MCF 10A (cell line): ENCODE measurements around the gene ETV2. TPM values are rescaled to one million over a fixed set of nuclear protein-coding genes. Genes with fewer than 3 reads are reported as not detected.

Source experiments
- BruUV-seq: library from RNA; stranded (reverse); fragments of 400-500 nt; replicated peaks from 2 replicates; lab custom pipeline; 2021; lab: Mats Ljungman, UMichigan
- CTCF ChIA-PET: fragments of 300-600 bp; sonication (Branson Sonifier 250); formaldehyde crosslinking; extraction: SDS; loops from one replicate; lab custom pipeline; 2021; ENCODE audit warnings: antibody characterized with exemption, inconsistent platforms; lab: Yijun Ruan, JAX
- POLR2A ChIA-PET: fragments of 300-600, 350-650 bp; sonication (Branson Sonifier 250); formaldehyde crosslinking; extraction: SDS; loops from one replicate; lab custom pipeline; 2020; ENCODE audit warnings: antibody characterized with exemption, inconsistent platforms; lab: Yijun Ruan, JAX
- DNase-seq: peaks from one replicate; pipeline ENCODE4 v3.0.0-alpha.2; 2018; ENCODE audit not compliant: unreplicated experiment
- H3K27ac Mint-ChIP-seq: one replicate; pipeline ENCODE4 v1.8.0; 2022; ENCODE audit warnings: mild to moderate bottlenecking, low read depth, mixed read lengths; ENCODE audit not compliant: unreplicated experiment
- H3K27me3 Mint-ChIP-seq: one replicate; pipeline ENCODE4 v1.8.0; 2022; ENCODE audit warnings: mixed read lengths; ENCODE audit not compliant: insufficient read depth, unreplicated experiment
- H3K36me3 Mint-ChIP-seq: one replicate; pipeline ENCODE4 v1.8.0; 2022; ENCODE audit warnings: mild to moderate bottlenecking, moderate library complexity, mixed read lengths; ENCODE audit not compliant: insufficient read depth, unreplicated experiment
- H3K4me1 Mint-ChIP-seq: one replicate; pipeline ENCODE4 v1.8.0; 2022; ENCODE audit warnings: mixed read lengths; ENCODE audit not compliant: insufficient read depth, unreplicated experiment
- H3K4me3 Mint-ChIP-seq: one replicate; pipeline ENCODE4 v1.8.0; 2022; ENCODE audit warnings: mild to moderate bottlenecking, moderate library complexity, mixed read lengths; ENCODE audit not compliant: unreplicated experiment
- H3K9me3 Mint-ChIP-seq: one replicate; pipeline ENCODE4 v1.8.0; 2022; ENCODE audit warnings: mixed read lengths; ENCODE audit not compliant: unreplicated experiment
- CTCF ChIP-seq: fragments of 200-600 bp; IDR thresholded peaks from one replicate; pipeline ENCODE4 v1.8.0; 2022; ENCODE audit warnings: antibody characterized with exemption, mild to moderate bottlenecking; ENCODE audit not compliant: unreplicated experiment
- intact Hi-C: fragments of 100-400 bp; cut with micrococcal nuclease; formaldehyde crosslinking; loops from 2 replicates; pipeline ENCODE4 v1.14.1; 2022
- total RNA-seq: library from RNA; stranded (reverse); gene quantifications from 2 replicates; pipeline ENCODE4 v1.2.3, GENCODE V29; 2022

Gene ETV2
- total RNA-seq, 1 experiment from 2014 or later = 0.44 TPM

GRCh38 chr19:35619290-35619923 is 22.1 kb upstream of the ETV2 start:
- ChIA-PET POLR2A (no interaction called here), CTCF (interaction anchor here (0.7 kb wide), 1 partner anchor 73 kb away, joined by 4 read pairs; no protein-coding TSS in a partner anchor)
- intact Hi-C loops = no loop called here
- H3K36me3 Mint-ChIP-seq = peaks cover 14% of the 10 kb centered on the region
- no peaks in the 10 kb centered on the region for H3K27me3 Mint-ChIP-seq
- BruUV-seq = no TSS peak
- no peak for DNase-seq
- H3K27ac Mint-ChIP-seq = no peak overlapping the region
- no peak overlapping the region for H3K4me3 Mint-ChIP-seq
- TF ChIP-seq CTCF = no peak
- H3K9me3 Mint-ChIP-seq = no peaks in the 10 kb centered on the region
- no peaks in the 10 kb centered on the region for H3K4me1 Mint-ChIP-seq

GRCh38 chr19:35620001-35620400 is 21.5 kb upstream of the ETV2 start:
- Mint-ChIP-seq H3K36me3 (peaks cover 14% of the 10 kb centered on the region), H3K4me3 (no peak overlapping the region), H3K9me3 (no peaks in the 10 kb centered on the region), H3K27ac (no peak overlapping the region), H3K4me1 (no peaks in the 10 kb centered on the region), H3K27me3 (no peaks in the 10 kb centered on the region)
- no TSS peak for BruUV-seq
- ChIA-PET CTCF (interaction anchor here (0.6 kb wide), 1 partner anchor 117 kb away, joined by 3 read pairs; no protein-coding TSS in a partner anchor), POLR2A (interaction anchor here (0.6 kb wide), 1 partner anchor 146 kb away, joined by 3 read pairs; no protein-coding TSS in a partner anchor)
- TF ChIP-seq CTCF = no peak
- DNase-seq = no peak
- intact Hi-C loops = no loop called here

- POLR2A ChIA-PET = no interaction called here
- H3K27ac Mint-ChIP-seq = no peak overlapping the region
- CTCF ChIA-PET = no interaction called here
- no peak for TF ChIP-seq CTCF
- H3K36me3 Mint-ChIP-seq = peaks cover 6% of the 10 kb centered on the region
- H3K4me3 Mint-ChIP-seq = no peak overlapping the region
- H3K27me3 Mint-ChIP-seq = no peaks in the 10 kb centered on the region
- intact Hi-C loops = no loop called here
- BruUV-seq = no TSS peak
- DNase-seq = no peak
- no peaks in the 10 kb centered on the region for H3K4me1 Mint-ChIP-seq
- H3K9me3 Mint-ChIP-seq = no peaks in the 10 kb centered on the region
Observed at GRCh38 chr19:35621708-35622107, 19.8 kb upstream of the ETV2 start.

DNA sequence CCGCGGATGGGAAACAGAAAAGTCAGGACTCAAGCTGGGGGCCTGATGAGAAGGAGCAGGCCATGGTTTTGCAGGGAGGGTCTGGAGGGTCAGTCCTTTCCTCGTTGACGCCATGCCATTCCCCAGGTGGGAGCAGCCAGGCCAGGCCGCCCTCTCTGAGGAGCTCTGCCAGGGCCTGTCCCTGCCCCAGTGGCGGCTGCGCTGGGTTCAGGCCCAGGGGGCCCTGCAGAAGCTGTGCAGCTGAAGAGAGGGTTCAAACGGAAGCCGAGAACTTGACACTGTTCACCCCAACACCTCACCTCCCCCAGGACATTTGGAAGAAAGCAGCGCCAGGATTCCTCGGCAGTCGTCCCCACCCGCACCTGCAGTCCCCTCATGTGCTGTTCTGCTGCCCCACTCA is 18.8 kb upstream of the ETV2 start:
- intact Hi-C loops = no loop called here
- Mint-ChIP-seq H3K36me3 (peaks cover 6% of the 10 kb centered on the region), H3K9me3 (no peaks in the 10 kb centered on the region), H3K4me1 (no peaks in the 10 kb centered on the region), H3K4me3 (no peak overlapping the region), H3K27ac (no peak overlapping the region), H3K27me3 (no peaks in the 10 kb centered on the region)
- BruUV-seq = no TSS peak
- TF ChIP-seq CTCF = no peak
- ChIA-PET POLR2A (no interaction called here), CTCF (interaction anchor here (0.7 to 1.2 kb wide), 3 partner anchors 31 to 154 kb away, joined by 3 read pairs; no protein-coding TSS in a partner anchor)
- DNase-seq = no peak
